ENCODE measurements around the gene FLII. TPM values are rescaled to one million over a fixed set of nuclear protein-coding genes. Genes with fewer than 3 reads are reported as not detected.

FLII gene
- total and polyA plus RNA-seq, 2 of the 13 experiments (the other 11 are each of a cell fraction or from before 2014, with no cell fraction given) = 130 to 303 TPM

- TF ChIP-seq SCMH1 (CRISPR knock-in tag; IDR thresholded peaks at IDR 0.05; ENCODE audit: borderline replicate concordance) (no peak), PHF5A (CRISPR knock-in tag; IDR thresholded peaks at IDR 0.05; ENCODE audit: low read depth, unreplicated experiment) (no peak), RCOR2 (CRISPR knock-in tag; IDR thresholded peaks at IDR 0.05) (no peak), GLMP (CRISPR knock-in tag; IDR thresholded peaks at IDR 0.05; ENCODE audit: borderline replicate concordance) (no peak), ZNF674 (CRISPR knock-in tag; IDR thresholded peaks at IDR 0.05; ENCODE audit: low read depth) (no peak), U2AF2 (IDR thresholded peaks at IDR 0.05; ENCODE audit: low read depth, low read length) (no peak), NCOA2 (CRISPR knock-in tag; IDR thresholded peaks at IDR 0.05) (no peak)
Observed at GRCh38 chr17:18237461-18237860, 21.1 kb downstream of the FLII start (continued).

GRCh38 chr17:18236494-18236893 lies 22.0 kb downstream of the FLII start:
- no peaks in the 10 kb centered on the region for H3K9me3 ChIP-seq (ENCODE audit: low read length)
- no peak overlapping the region for H3K27ac ChIP-seq (ENCODE audit: extremely low read length, insufficient read depth, low read length)
- no peak overlapping the region for H3K9ac ChIP-seq (ENCODE audit: insufficient read depth, low read depth, low read length)
- H3K27me3 ChIP-seq (ENCODE audit: control insufficient read depth in 1 of 2, insufficient read depth in 2 of 2, low read length in 2 of 2) = no peaks in the 10 kb centered on the region
- H3K4me1 ChIP-seq (ENCODE audit: insufficient read depth, low read length) = no peaks in the 10 kb centered on the region
- BruUV-seq (replicated peaks) = no TSS peak
- ChIA-PET POLR2A (no interaction called here), CTCF (ENCODE audit: low intra/inter-chr PET ratio, low total read pairs) (no interaction called here)
- intact Hi-C loops (cut with micrococcal nuclease; ENCODE audit: unreplicated experiment) (no loop called here), in situ Hi-C loops (cut with HindIII; ENCODE audit: extremely low pct_ligation_motif_present, low pct_unique_long_range_greater_than_20kb) (no loop called here)
- H2AFZ ChIP-seq (ENCODE audit: low read length) = no peak overlapping the region
- no peak overlapping the region for H3K4me3 ChIP-seq (replicated peaks in 1 of 3; ENCODE audit: insufficient read depth in 1 of 3, low read depth in 2 of 3, low read length in 3 of 3)
- no peaks in the 10 kb centered on the region for H4K20me1 ChIP-seq (ENCODE audit: insufficient read depth, low read length)
- FAIRE-seq (no peak), ATAC-seq (no peak), DNase-seq (ENCODE audit: low spot score) (no peak)
- no peaks in the 10 kb centered on the region for H3K79me2 ChIP-seq (ENCODE audit: insufficient read depth, low read length)
- WGBS (ENCODE audit: low lambda C conversion rate) = 91% methylated on average over 8 of the region's 18 CpGs
- peaks cover 11 to 30% of the 10 kb centered on the region in 2 experiments; a peak in 4 of 5 replicates for H3K36me3 ChIP-seq (replicated peaks in 1 of 2; ENCODE audit: control insufficient read depth in 1 of 2, insufficient read depth in 2 of 2, low read length in 2 of 2)
- H3K4me2 ChIP-seq (ENCODE audit: low read depth, low read length) = no peak overlapping the region
- no peak for TF ChIP-seq ZNF780A (CRISPR knock-in tag; IDR thresholded peaks at IDR 0.05)
- TF ChIP-seq REST (IDR thresholded peaks at IDR 0.05; ENCODE audit: borderline replicate concordance in 1 of 2, low read depth in 1 of 2, low read length in 2 of 2) = no peak
- TF ChIP-seq TCF12 (IDR thresholded peaks at IDR 0.05) = no peak
- no peak for TF ChIP-seq TCF12 (CRISPR knock-in tag; IDR thresholded peaks at IDR 0.05)
- no peak for TF ChIP-seq AKAP8 (CRISPR knock-in tag; IDR thresholded peaks at IDR 0.05)
- no peak for TF ChIP-seq ZBTB38 (CRISPR knock-in tag; IDR thresholded peaks at IDR 0.05)
- no peak for TF ChIP-seq KLF16 (CRISPR knock-in tag; IDR thresholded peaks at IDR 0.05)
- no peak for TF ChIP-seq KLF11 (CRISPR knock-in tag; IDR thresholded peaks at IDR 0.05)
- TF ChIP-seq SNAI1 (CRISPR knock-in tag; IDR thresholded peaks at IDR 0.05; ENCODE audit: borderline replicate concordance) = no peak
- TF ChIP-seq NFIB (CRISPR knock-in tag; IDR thresholded peaks at IDR 0.05; ENCODE audit: borderline replicate concordance) = no peak
- TF ChIP-seq BATF2 (CRISPR knock-in tag; IDR thresholded peaks at IDR 0.05) = no peak
- no peak for TF ChIP-seq DPF2 (CRISPR knock-in tag; IDR thresholded peaks at IDR 0.05; ENCODE audit: borderline replicate concordance, low read depth)
- TF ChIP-seq ZNF790 (CRISPR knock-in tag; IDR thresholded peaks at IDR 0.05; ENCODE audit: borderline replicate concordance) = no peak
- no peak for TF ChIP-seq ZNF660 (CRISPR knock-in tag; IDR thresholded peaks at IDR 0.05; ENCODE audit: borderline replicate concordance, low read depth)

Data from HepG2 (cell line).